Measurements from ENCODE around the gene EPC2.

EPC2 gene

GRCh38 chr2:148810081-148810480 lies 165.5 kb downstream of the EPC2 start:
- no peak for DNase-seq (ENCODE audit: low read depth)

- DNase-seq (ENCODE audit: low read depth) = peak; percentile 45
Measured at GRCh38 chr2:148812306-148812705, 167.8 kb downstream of the EPC2 start.

GRCh38 chr2:148813603-148814065 lies 169.1 kb downstream of the EPC2 start:
- no peak for DNase-seq (ENCODE audit: low read depth)

- peak; percentile 31 for DNase-seq (ENCODE audit: low read depth)
Measured at GRCh38 chr2:148814143-148814859, 169.8 kb downstream of the EPC2 start.

GRCh38 chr2:148814860-148815419 lies 170.4 kb downstream of the EPC2 start:
- DNase-seq (ENCODE audit: low read depth) = peak; percentile 30

- no peak for DNase-seq (ENCODE audit: low read depth)
Measured at GRCh38 chr2:148816176-148816575, 171.6 kb downstream of the EPC2 start.

- no peak for DNase-seq (ENCODE audit: low read depth)
Measured at GRCh38 chr2:148817210-148817708, 172.7 kb downstream of the EPC2 start.

- peak; percentile 8 for DNase-seq (ENCODE audit: low read depth)
Measured at GRCh38 chr2:148819019-148819585, 174.6 kb downstream of the EPC2 start.

- DNase-seq (ENCODE audit: low read depth) = no peak
Measured at GRCh38 chr2:148824190-148824589, 179.6 kb downstream of the EPC2 start.

- no peak for DNase-seq (ENCODE audit: low read depth)
Measured at GRCh38 chr2:148826791-148827190, 182.2 kb downstream of the EPC2 start.

GRCh38 chr2:148828941-148829340 lies 184.4 kb downstream of the EPC2 start:
- no peak for DNase-seq (ENCODE audit: low read depth)

- DNase-seq (ENCODE audit: low read depth) = no peak
Measured at GRCh38 chr2:148829618-148830017, 185.1 kb downstream of the EPC2 start.

GRCh38 chr2:148832637-148833036 lies 188.1 kb downstream of the EPC2 start:
- DNase-seq (ENCODE audit: low read depth) = no peak
